H9 (cell line): ENCODE data around the gene MT1X. TPM values are rescaled to one million over a fixed set of nuclear protein-coding genes. Genes with fewer than 3 reads are reported as not detected.

Source experiments
- DNase-seq: peaks from one replicate; pipeline ENCODE4 v3.0.0-alpha.2; 2017
- H2AFZ ChIP-seq: one replicate; pipeline ENCODE4 v1.6.1; 2013; ENCODE audit warnings: mild to moderate bottlenecking, low read length, control low read depth, moderate library complexity
- H2AK5ac ChIP-seq: 2 replicates; pipeline ENCODE4 v1.6.1; 2013; ENCODE audit warnings: low read length, control low read depth, mixed read lengths; ENCODE audit not compliant: insufficient read length
- H2BK120ac ChIP-seq: one replicate; pipeline ENCODE4 v1.6.1; 2013; ENCODE audit warnings: low read depth, mild to moderate bottlenecking, low read length, control low read depth, inconsistent platforms; ENCODE audit not compliant: poor library complexity, severe bottlenecking
- H2BK12ac ChIP-seq: 2 replicates; pipeline ENCODE4 v1.6.1; 2013; ENCODE audit warnings: low read length, control low read depth, mixed read lengths, low read depth; ENCODE audit not compliant: insufficient read length
- H2BK15ac ChIP-seq: 2 replicates; pipeline ENCODE4 v1.6.1; 2013; ENCODE audit warnings: low read depth, low read length, control low read depth
- H2BK20ac ChIP-seq: one replicate; pipeline ENCODE4 v1.6.1; 2013; ENCODE audit warnings: low read depth, mild to moderate bottlenecking, low read length, control low read depth, inconsistent platforms; ENCODE audit not compliant: poor library complexity, severe bottlenecking
- H2BK5ac ChIP-seq: 2 replicates; pipeline ENCODE4 v1.6.1; 2013; ENCODE audit warnings: low read length, control low read depth, mixed read lengths; ENCODE audit not compliant: insufficient read length
- H3K14ac ChIP-seq: 2 replicates; pipeline ENCODE4 v1.6.1; 2013; ENCODE audit warnings: low read length, control low read depth; ENCODE audit not compliant: insufficient read depth
- H3K18ac ChIP-seq: 2 replicates; pipeline ENCODE4 v1.6.1; 2013; ENCODE audit warnings: low read depth, mild to moderate bottlenecking, mixed read lengths, low read length, control low read depth; ENCODE audit not compliant: insufficient read length
- H3K23ac ChIP-seq: 2 replicates; pipeline ENCODE4 v1.6.1; 2013; ENCODE audit warnings: low read length, control low read depth, mixed read lengths, low read depth; ENCODE audit not compliant: insufficient read length
- H3K23me2 ChIP-seq: 2 replicates; pipeline ENCODE4 v1.6.1; 2013; ENCODE audit warnings: low read depth, mild to moderate bottlenecking, mixed read lengths, low read length, control low read depth; ENCODE audit not compliant: insufficient read length, poor library complexity, severe bottlenecking
- H3K27ac ChIP-seq: 2 replicates; pipeline ENCODE4 v1.5.1; 2013; ENCODE audit warnings: low read length, control low read depth, mixed read lengths, low read depth; ENCODE audit not compliant: insufficient read length
- H3K27me3 ChIP-seq: 2 replicates; pipeline ENCODE4 v1.6.1; 2013; ENCODE audit warnings: low read length, control low read depth, inconsistent platforms; ENCODE audit not compliant: insufficient read depth
- H3K4ac ChIP-seq: 2 replicates; pipeline ENCODE4 v1.6.1; 2013; ENCODE audit warnings: low read depth, mild to moderate bottlenecking, control low read depth, inconsistent platforms, low read length, moderate library complexity
- H3K4me1 ChIP-seq: 2 replicates; pipeline ENCODE4 v1.6.1; 2013; ENCODE audit warnings: low read length, control low read depth, inconsistent platforms; ENCODE audit not compliant: insufficient read depth
- H3K4me2 ChIP-seq: 2 replicates; pipeline ENCODE4 v1.6.1; 2013; ENCODE audit warnings: low read length, control low read depth, mixed read lengths; ENCODE audit not compliant: insufficient read length, insufficient read depth
- H3K56ac ChIP-seq: 2 replicates; pipeline ENCODE4 v1.6.1; 2013; ENCODE audit warnings: low read depth, mild to moderate bottlenecking, mixed read lengths, low read length, control low read depth; ENCODE audit not compliant: insufficient read length
- H3K79me1 ChIP-seq: 2 replicates; pipeline ENCODE4 v1.6.1; 2013; ENCODE audit warnings: low read depth, mild to moderate bottlenecking, moderate library complexity, low read length, control low read depth, inconsistent platforms; ENCODE audit not compliant: insufficient read depth, poor library complexity, severe bottlenecking
- H3K79me2 ChIP-seq: 2 replicates; pipeline ENCODE4 v1.6.1; 2013; ENCODE audit warnings: low read length, control low read depth, inconsistent platforms; ENCODE audit not compliant: insufficient read depth
- H3K9ac ChIP-seq: 2 replicates; pipeline ENCODE4 v1.6.1; 2013; ENCODE audit warnings: low read length, control low read depth, mixed read lengths; ENCODE audit not compliant: insufficient read length; ENCODE audit errors: extremely low read depth
- H3K9me3 ChIP-seq: one replicate; pipeline ENCODE4 v1.6.1; 2013; ENCODE audit warnings: low read depth, low read length, inconsistent platforms; ENCODE audit not compliant: control insufficient read depth
- H3T11ph ChIP-seq: one replicate; pipeline ENCODE4 v1.6.1; 2013; ENCODE audit warnings: mild to moderate bottlenecking, low read length, control low read depth, inconsistent platforms
- H4K20me1 ChIP-seq: one replicate; pipeline ENCODE4 v1.6.1; 2013; ENCODE audit not compliant: control insufficient read depth, insufficient read length, insufficient read depth
- H4K5ac ChIP-seq: 2 replicates; pipeline ENCODE4 v1.6.1; 2013; ENCODE audit warnings: low read depth, mild to moderate bottlenecking, mixed read lengths, low read length, control low read depth; ENCODE audit not compliant: insufficient read length
- H4K8ac ChIP-seq: replicated peaks from 2 replicates; pipeline ENCODE4 v1.6.1; 2013; ENCODE audit warnings: low read length, control low read depth, mixed read lengths, low read depth; ENCODE audit not compliant: insufficient read length
- H4K91ac ChIP-seq: 2 replicates; pipeline ENCODE4 v1.6.1; 2013; ENCODE audit warnings: low read depth, mild to moderate bottlenecking, moderate library complexity, mixed read lengths, low read length, control low read depth; ENCODE audit not compliant: insufficient read length
- H3K27ac Mint-ChIP-seq, 3 experiments: 2 replicates in 2 of 3; 3 replicates in 1 of 3; pipeline ENCODE4 v1.8.0; 2020 to 2021; ENCODE audit warnings: mixed read lengths in 3 of 3, mild to moderate bottlenecking in 1 of 3, moderate library complexity in 1 of 3
- H3K27me3 Mint-ChIP-seq: 2 replicates; pipeline ENCODE4 v1.8.0; 2021; ENCODE audit warnings: low read depth, mild to moderate bottlenecking, moderate library complexity, mixed read lengths
- H3K36me3 Mint-ChIP-seq, 3 experiments: 2 replicates in 2 of 3; 3 replicates in 1 of 3; pipeline ENCODE4 v1.8.0; 2020 to 2021; ENCODE audit warnings: low read depth in 3 of 3, mixed read lengths in 3 of 3; ENCODE audit not compliant: insufficient read depth in 1 of 3
- H3K4me1 Mint-ChIP-seq, 2 experiments: 2 replicates each; pipeline ENCODE4 v1.8.0; 2020; ENCODE audit warnings: mixed read lengths in 2 of 2
- H3K4me3 Mint-ChIP-seq, 2 experiments: 2 replicates in 1 of 2; 3 replicates in 1 of 2; pipeline ENCODE4 v1.8.0; 2020 to 2021; ENCODE audit warnings: mild to moderate bottlenecking in 2 of 2, mixed read lengths in 2 of 2, moderate library complexity in 1 of 2
- H3K9me3 Mint-ChIP-seq, 2 experiments: 2 replicates in 1 of 2; 3 replicates in 1 of 2; pipeline ENCODE4 v1.8.0; 2020; ENCODE audit warnings: mild to moderate bottlenecking in 2 of 2, mixed read lengths in 2 of 2, moderate library complexity in 1 of 2
- WGBS: extraction: QIAGEN DNeasy Blood & Tissue Kit; methylation state at CpG from one replicate; pipeline ENCODE4 v1.1.7; 2013; ENCODE audit warnings: missing lambda C conversion rate, low lambda C conversion rate, mixed read lengths; ENCODE audit not compliant: insufficient read length; ENCODE audit errors: extremely low coverage; 5-methylcytosine and 5-hydroxymethylcytosine counted together
- total RNA-seq: library from RNA; stranded (reverse); gene quantifications from 2 replicates; pipeline ENCODE4 v1.2.1, GENCODE V29; 2021
- TF ChIP-seq, protein P1 (sequence below): fragments of 200-600 bp; sonication (generic); conservative IDR thresholded peaks from 3 replicates; pipeline ENCODE4 v1.8.0; 2021; ENCODE audit warnings: antibody characterized with exemption, mild to moderate bottlenecking

The MT1X gene
- total RNA-seq, 1 experiment from 2014 or later = 32.1 TPM

DNA sequence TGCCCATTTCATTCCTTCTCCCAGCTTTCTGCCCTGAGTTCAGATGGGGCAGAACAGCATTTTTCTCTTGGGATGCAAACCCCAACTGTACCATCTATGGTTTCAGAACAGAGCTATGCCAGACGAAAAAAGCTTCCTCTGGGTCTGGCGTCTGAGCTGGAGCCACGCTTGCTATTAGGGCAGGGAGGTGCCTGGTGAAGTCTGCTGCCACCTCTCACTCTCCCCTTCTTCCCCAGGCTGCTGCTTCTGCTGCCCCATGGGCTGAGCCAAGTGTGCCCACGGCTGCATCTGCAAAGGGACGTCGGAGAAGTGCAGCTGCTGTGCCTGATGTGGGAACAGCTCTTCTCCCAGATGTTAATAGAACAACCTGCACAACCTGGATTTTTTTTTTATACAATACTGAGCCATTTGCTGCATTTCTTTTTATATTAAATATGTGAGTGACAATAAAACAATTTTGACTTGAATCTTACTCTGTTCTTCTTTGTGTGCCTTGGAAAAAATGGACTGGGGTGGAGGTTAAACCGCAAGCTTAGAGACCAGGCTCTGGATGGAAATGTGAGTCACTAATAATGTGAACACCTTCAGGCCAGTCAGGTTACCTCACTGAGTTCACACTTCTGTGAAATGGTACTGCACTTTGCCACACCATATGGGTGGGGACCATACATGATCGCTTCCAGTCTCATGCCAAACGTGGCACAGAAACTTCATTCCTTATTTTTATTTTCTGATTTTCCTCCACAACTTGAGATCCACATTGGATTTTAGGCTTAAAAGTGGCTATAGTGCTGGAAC lies 45.5 kb upstream of the MT1X start:
- Histone ChIP-seq H2AK5ac (no peak overlapping the region), H2BK12ac (no peak overlapping the region), H3K79me2 (no peaks in the 10 kb centered on the region), H2AFZ (no peak overlapping the region), H3K14ac (no peak overlapping the region), H2BK5ac (no peak overlapping the region), H3K4ac (no peak overlapping the region), H3T11ph (no peak overlapping the region), H3K4me2 (no peak overlapping the region), H3K27me3 (peaks cover 94% of the 10 kb centered on the region), H3K27ac (no peak overlapping the region), H4K8ac (no peak overlapping the region), H3K56ac (no peak overlapping the region), H3K23ac (no peak overlapping the region), H4K5ac (no peak overlapping the region), H3K23me2 (peaks cover 12% of the 10 kb centered on the region), H2BK15ac (no peak overlapping the region), H3K18ac (no peak overlapping the region), H2BK20ac (no peak overlapping the region), H4K20me1 (no peaks in the 10 kb centered on the region), H3K79me1 (no peaks in the 10 kb centered on the region), H4K91ac (no peak overlapping the region), H3K9ac (no peak overlapping the region), H3K4me1 (no peaks in the 10 kb centered on the region), H2BK120ac (no peak overlapping the region), H3K9me3 (no peaks in the 10 kb centered on the region)
- TF ChIP-seq, protein P1, sequence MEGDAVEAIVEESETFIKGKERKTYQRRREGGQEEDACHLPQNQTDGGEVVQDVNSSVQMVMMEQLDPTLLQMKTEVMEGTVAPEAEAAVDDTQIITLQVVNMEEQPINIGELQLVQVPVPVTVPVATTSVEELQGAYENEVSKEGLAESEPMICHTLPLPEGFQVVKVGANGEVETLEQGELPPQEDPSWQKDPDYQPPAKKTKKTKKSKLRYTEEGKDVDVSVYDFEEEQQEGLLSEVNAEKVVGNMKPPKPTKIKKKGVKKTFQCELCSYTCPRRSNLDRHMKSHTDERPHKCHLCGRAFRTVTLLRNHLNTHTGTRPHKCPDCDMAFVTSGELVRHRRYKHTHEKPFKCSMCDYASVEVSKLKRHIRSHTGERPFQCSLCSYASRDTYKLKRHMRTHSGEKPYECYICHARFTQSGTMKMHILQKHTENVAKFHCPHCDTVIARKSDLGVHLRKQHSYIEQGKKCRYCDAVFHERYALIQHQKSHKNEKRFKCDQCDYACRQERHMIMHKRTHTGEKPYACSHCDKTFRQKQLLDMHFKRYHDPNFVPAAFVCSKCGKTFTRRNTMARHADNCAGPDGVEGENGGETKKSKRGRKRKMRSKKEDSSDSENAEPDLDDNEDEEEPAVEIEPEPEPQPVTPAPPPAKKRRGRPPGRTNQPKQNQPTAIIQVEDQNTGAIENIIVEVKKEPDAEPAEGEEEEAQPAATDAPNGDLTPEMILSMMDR = no peak
- Mint-ChIP-seq H3K36me3 (no peaks in the 10 kb centered on the region; a peak in 1 of 7 replicates), H3K9me3 (peaks cover 0 to 11% of the 10 kb centered on the region in 2 experiments; a peak in 2 of 5 replicates), H3K4me1 (peaks cover 16 to 33% of the 10 kb centered on the region in 2 experiments), H3K27me3 (peaks cover 99% of the 10 kb centered on the region), H3K27ac (peak overlapping the region in 1 of 3 experiments; percentile 16; a peak in 1 of 7 replicates), H3K4me3 (0 out of 5 replicates have a peak overlapping the region, but pooled peaks of 1 of the 2 experiments have one; percentile 81)
- no peak for DNase-seq
- WGBS = no CpG with 5 or more reads among the region's 9 CpGs
